Measurements from ENCODE around the gene ALDH3A2.
A peak's percentile ranks its signal among the peaks of the same experiment; 100 is the strongest.

Gene ALDH3A2

GRCh38 chr17:19650826-19651225, 2.3 kb downstream of the ALDH3A2 start:
- DNase-seq (ENCODE audit: low spot score): no peak
- Histone ChIP-seq H3K4me3 (peak overlapping the region; percentile 86), H3K27ac (no peak overlapping the region)
- TF ChIP-seq CTCF (IDR thresholded peaks at IDR 0.05): no peak

- Histone ChIP-seq H3K4me3 (peak overlapping the region; percentile 86), H3K27ac (peak overlapping the region; percentile 44 to 51)
- no peak for DNase-seq (ENCODE audit: low spot score)
- no peak for TF ChIP-seq CTCF (IDR thresholded peaks at IDR 0.05)
Observed at GRCh38 chr17:19651451-19652238, 3.1 kb downstream of the ALDH3A2 start.

- no peak for DNase-seq (ENCODE audit: low spot score)
- no peak for TF ChIP-seq CTCF (IDR thresholded peaks at IDR 0.05)
- no peak overlapping the region for H3K4me3 ChIP-seq
- peak overlapping the region; percentile 44 to 51 for H3K27ac ChIP-seq
Observed at GRCh38 chr17:19652595-19652994, 4.0 kb downstream of the ALDH3A2 start.

- no peak for DNase-seq (ENCODE audit: low spot score)
- H3K27ac ChIP-seq: no peak overlapping the region
- H3K4me3 ChIP-seq: no peak overlapping the region
- TF ChIP-seq CTCF (IDR thresholded peaks at IDR 0.05): no peak
Observed at GRCh38 chr17:19654342-19654886, 5.9 kb downstream of the ALDH3A2 start.

GRCh38 chr17:19654896-19655295, 6.3 kb downstream of the ALDH3A2 start:
- no peak for DNase-seq (ENCODE audit: low spot score)
- no peak for TF ChIP-seq CTCF (IDR thresholded peaks at IDR 0.05)
- H3K27ac ChIP-seq: no peak overlapping the region
- no peak overlapping the region for H3K4me3 ChIP-seq

- no peak for TF ChIP-seq CTCF (IDR thresholded peaks at IDR 0.05)
- H3K4me3 ChIP-seq: no peak overlapping the region
- no peak for DNase-seq (ENCODE audit: low spot score)
- H3K27ac ChIP-seq: no peak overlapping the region
Observed at GRCh38 chr17:19656336-19656735, 7.8 kb downstream of the ALDH3A2 start.
